NCI-H187 (cell line): ENCODE data around the gene PDZD2.

Experiments
- DNase-seq, 2 experiments: peaks; one replicate each; lab custom pipeline; 2025; lab: John Stamatoyannopoulos, UW

PDZD2 gene

GRCh38 chr5:31884896-31885295 lies 246.0 kb downstream of the PDZD2 start:
- DNase-seq = no peak

GRCh38 chr5:31886206-31886605 lies 247.3 kb downstream of the PDZD2 start:
- DNase-seq = no peak

- no peak for DNase-seq
Measured at GRCh38 chr5:31887556-31887955, 248.6 kb downstream of the PDZD2 start.

- DNase-seq = no peak
Measured at GRCh38 chr5:31888564-31888963, 249.6 kb downstream of the PDZD2 start.

GRCh38 chr5:31889001-31889561 lies 250.2 kb downstream of the PDZD2 start:
- DNase-seq = no peak

- DNase-seq = no peak
Measured at GRCh38 chr5:31890046-31890445, 251.1 kb downstream of the PDZD2 start.

- DNase-seq = no peak
Measured at GRCh38 chr5:31894141-31894540, 255.2 kb downstream of the PDZD2 start.

- no peak for DNase-seq
Measured at GRCh38 chr5:31895199-31895820, 256.4 kb downstream of the PDZD2 start.

GRCh38 chr5:31898036-31898632 lies 259.2 kb downstream of the PDZD2 start:
- no peak for DNase-seq

GRCh38 chr5:31900296-31900865 lies 261.4 kb downstream of the PDZD2 start:
- no peak for DNase-seq

- no peak for DNase-seq
Measured at GRCh38 chr5:31901807-31902530, 263.0 kb downstream of the PDZD2 start.

- DNase-seq = no peak
Measured at GRCh38 chr5:31908396-31908795, 269.5 kb downstream of the PDZD2 start.

GRCh38 chr5:31909073-31909472 lies 270.1 kb downstream of the PDZD2 start:
- no peak for DNase-seq

- no peak for DNase-seq
Measured at GRCh38 chr5:31911291-31912265, 272.6 kb downstream of the PDZD2 start.

GRCh38 chr5:31913808-31914207 lies 274.9 kb downstream of the PDZD2 start:
- no peak for DNase-seq

- DNase-seq = no peak
Measured at GRCh38 chr5:31916327-31916726, 277.4 kb downstream of the PDZD2 start.

- DNase-seq = no peak
Measured at GRCh38 chr5:31918739-31919138, 279.8 kb downstream of the PDZD2 start.

GRCh38 chr5:31921852-31922305 lies 282.9 kb downstream of the PDZD2 start:
- DNase-seq = no peak

- DNase-seq = no peak
Measured at GRCh38 chr5:31924005-31924404, 285.1 kb downstream of the PDZD2 start.

- DNase-seq = no peak
Measured at GRCh38 chr5:31931874-31932273, 292.9 kb downstream of the PDZD2 start.

- no peak for DNase-seq
Measured at GRCh38 chr5:31934156-31934555, 295.2 kb downstream of the PDZD2 start.
